Right renal cortex interstitium (tissue), 3 donors: ENCODE measurements around the gene VAT1. TPM values are rescaled to one million over a fixed set of nuclear protein-coding genes. Genes with fewer than 3 reads are reported as not detected.
"Not testable (repeated sequence)": the region's sequence is repeated elsewhere in the genome, so short reads cannot be mapped to it uniquely, and the experiment has no call there.

Experiments used
- DNase-seq, 3 donors: peaks; one replicate each; pipeline ENCODE4 v3.0.0-alpha.2; 2013; ENCODE audit warnings: low read depth in 3 of 3, low spot score in 2 of 3
- polyA plus RNA-seq, 3 donors: library from polyadenylated mRNA; unstranded; fragments of 120-200 nt; gene quantifications; one replicate each; pipeline ENCODE4 v1.2.1, GENCODE V29; 2013; ENCODE audit not compliant: insufficient read length in 3 of 3

VAT1 gene
- polyA plus RNA-seq, 3 donors, result 125 to 133 (median 133) TPM

DNA sequence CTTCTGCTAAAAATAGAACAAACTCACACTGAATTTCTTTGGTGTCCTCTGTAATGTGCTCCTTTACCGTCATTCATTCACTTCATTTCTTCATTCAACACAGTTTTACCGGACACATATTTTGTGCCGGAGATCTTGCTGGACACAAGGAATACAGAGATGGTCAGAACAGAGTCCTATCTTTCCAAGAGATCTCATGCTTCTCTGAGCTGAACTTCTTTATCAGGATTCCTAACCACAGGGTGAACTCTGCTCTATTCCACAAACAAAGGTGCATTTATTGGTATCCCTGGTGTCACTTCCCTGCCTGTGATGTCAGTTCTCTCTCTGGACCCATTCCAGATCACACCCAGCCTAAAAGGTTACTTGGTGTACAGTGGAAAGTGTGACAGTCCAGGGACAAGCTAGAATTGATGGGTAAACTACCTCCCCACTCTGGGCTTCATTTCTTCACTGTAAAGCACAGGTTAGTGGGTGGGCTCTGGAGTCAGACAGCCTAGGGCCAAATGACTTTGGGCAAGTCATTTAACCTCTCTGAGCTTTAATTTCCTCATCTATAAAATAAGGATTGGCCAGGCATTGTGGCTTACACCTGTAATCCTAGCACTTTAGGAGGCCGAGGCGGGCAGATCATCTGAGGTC lies 11.4 kb downstream of the VAT1 start:
- no peak for DNase-seq

DNA sequence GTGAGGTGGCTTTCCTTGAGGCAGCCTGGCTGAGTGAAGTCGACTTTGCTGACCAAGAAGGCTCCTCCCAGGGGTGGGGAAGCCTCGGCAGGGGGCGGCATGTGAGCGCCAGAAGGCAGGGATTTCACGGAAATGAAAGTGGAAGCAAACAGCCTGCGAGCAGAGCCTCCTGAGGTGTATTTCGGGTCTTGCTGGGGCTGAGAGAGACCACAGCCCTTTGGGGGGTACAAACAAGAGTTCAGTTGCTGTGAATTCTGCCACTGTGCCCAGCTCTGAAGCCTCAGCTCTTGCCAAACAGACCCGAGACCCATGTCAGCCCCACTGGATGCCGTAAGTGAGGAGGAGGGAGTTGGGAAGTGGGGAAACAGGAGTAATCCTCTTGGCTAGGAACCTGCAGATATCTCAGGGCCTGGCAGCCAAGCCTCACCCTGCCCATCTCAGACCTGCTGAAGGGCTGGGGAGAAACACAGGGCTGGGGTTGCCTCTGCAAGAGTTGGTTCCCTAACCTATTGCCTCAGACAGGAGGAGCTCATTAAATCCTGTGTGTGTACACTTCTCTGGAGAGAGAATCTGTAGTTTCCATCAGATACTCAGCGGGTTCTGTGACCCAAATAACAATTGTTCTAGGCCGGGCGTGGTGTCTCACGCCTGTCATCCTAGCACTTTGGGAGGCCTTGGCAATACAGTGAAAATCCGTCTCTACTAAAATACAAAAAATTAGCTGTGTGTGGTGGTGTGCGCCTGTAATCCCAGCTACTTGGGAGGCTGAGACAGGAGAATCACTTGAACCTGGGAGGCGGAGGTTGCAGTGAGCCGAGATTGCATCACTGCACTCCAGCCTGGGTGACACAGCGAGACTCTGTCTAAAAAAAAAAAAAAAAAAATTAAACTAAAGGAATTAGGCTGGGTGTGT lies 15.3 kb downstream of the VAT1 start, which contains the start of gene IFI35:
TSS of gene IFI35 (plus strand) at position 146 of the 913 bp plus-strand sequence. CDS start at position 310, 164 bp downstream.
- peak in 1 of 3 donors; percentile 39 for DNase-seq

DNA sequence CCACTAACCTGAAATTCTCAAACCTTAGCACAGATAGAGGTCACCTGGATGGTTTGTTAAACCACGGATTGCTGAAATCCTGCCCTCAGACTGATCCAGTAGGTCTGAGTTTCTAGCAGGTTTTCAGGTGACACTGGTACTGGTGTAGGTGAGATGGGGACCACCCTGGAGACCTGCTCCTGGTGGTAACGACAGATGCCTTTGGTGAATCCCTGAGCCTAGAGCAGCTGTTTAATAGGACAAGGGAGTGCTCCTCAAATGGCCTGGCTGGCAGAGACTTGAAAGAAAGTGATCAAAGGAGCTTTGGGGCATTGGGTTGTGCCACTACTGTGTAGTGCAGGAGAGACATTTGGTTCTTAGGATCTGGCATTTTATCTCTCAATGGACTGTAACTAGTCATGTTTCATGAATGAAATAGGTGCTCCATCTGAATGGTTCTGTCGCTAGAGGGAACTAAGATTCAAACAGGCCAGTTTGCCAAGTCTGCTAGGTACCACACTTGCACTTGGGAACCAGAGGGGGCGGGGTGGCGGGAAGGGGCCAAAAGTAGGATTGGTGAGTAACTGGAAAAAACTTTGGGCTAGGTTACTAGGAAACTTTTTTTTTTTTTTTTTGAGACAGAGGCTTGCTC lies 18.5 kb downstream of the VAT1 start:
- DNase-seq, result no peak

DNA sequence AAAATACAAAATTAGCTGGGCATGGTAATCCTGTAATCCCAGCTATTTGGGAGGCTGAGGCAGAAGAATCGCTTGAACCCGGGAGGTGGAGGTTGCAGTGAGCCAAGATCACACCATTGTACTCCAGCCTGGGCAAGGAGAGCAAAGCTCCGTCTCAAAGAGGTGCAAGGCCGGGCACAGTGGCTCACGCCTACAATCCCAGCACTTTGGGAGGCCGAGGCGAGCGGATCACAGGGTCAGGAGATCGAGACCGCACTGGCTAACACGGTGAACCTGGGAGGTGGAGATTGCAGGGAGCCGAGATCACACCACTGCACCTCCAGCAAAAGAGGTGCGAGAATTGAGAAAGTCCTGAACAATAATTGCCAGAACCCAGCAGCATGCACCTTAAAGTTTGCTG lies 21.3 kb downstream of the VAT1 start:
- not testable (repeated sequence) for DNase-seq

GRCh38 chr17:42999003-42999525 lies 23.1 kb downstream of the VAT1 start:
- no peak for DNase-seq

- peak; percentile 99 to 100 (median 100) for DNase-seq
These were observed 23.9 kb downstream of the VAT1 start, which contains the start of gene RPL27 for GRCh38 chr17:42997984-42998938. Gene RPL27, plus strand, starts transcription at chr17:42998419. Its CDS starts 332 bp downstream, at chr17:42998751.

GRCh38 chr17:42997390-42997983 lies 24.7 kb downstream of the VAT1 start:
- no peak for DNase-seq

- DNase-seq, result not testable (repeated sequence)
These were observed 28.3 kb downstream of the VAT1 start for GRCh38 chr17:42993913-42994312.

DNA sequence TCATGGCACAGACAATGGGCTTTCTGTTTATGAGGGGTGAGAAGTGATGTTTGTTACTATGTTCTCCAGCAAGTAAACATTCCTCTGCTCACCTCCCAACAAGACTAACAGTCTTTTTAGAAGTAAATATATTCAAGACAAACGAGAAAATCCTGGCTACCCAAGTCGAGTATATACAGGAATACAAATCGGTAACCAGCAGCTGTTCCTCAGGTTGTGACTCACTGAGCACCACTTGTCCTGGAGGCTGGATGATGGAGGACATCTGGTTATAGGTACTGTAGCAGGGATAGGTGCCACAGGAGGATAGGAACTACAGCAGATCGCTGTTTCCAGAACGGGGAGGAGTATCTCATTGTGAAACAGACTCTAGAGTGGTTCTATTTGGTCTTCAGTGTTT lies 29.3 kb downstream of the VAT1 start:
- no peak for DNase-seq

DNA sequence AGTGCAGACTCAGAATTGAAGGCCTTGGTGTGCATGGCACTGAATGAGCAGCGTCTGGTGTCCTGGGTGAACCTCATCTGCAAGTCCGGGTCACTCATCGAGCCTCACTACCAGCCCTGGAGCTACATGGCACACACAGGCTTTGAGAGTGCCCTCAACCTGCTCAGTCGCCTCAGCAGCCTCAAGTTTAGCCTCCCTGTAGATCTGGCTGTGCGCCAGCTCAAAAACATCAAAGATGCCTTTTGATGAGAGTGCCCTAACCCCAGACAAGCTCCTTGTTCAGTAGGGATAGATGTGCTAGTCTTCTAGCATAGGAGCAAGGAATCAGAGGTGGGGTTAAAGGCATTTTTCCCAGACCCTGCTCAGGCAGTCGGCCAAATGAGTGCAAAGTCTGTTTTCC lies 30.7 kb downstream of the VAT1 start:
- no peak for DNase-seq

GRCh38 chr17:42989726-42990652 lies 32.2 kb downstream of the VAT1 start:
- DNase-seq, result no peak

- no peak for DNase-seq
These were observed 33.0 kb downstream of the VAT1 start for GRCh38 chr17:42989141-42989540.

DNA sequence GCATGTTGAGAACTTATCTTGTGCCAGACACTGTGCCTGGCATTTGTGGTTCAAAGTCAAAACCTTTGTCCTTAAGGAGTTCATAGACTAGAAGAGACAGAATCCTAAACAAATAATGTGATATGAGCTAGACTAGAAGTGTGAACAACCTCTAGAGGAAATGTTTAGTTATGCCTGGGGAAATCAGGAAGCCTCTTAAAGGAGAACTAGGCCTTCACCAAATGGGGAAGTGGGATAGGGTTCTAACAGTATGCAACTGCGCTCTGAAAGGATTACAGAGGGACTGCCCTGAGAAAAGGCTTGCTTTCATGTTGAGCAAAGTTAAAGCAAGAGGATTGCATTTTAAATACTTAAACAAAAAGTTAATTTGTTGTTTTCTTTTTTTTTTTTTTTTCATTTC lies 37.0 kb downstream of the VAT1 start:
- no peak for DNase-seq

DNA sequence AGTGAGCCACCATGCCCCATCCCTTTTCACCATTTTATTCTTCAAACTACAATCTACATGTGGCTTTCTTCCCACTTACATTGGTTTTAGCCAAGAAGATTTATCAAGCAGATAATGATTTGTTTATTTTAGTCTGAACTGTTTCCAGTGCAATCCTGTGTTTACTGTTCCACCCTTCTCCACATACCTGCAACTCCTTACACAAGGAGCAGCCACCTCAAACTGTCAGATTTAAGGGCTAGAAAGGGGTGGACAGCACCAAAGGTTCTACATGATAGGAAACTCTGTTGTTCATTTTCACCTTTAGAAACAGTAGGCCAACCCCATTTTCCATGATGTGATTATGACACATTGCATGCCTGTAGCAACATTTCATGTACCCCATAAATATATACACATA lies 39.9 kb downstream of the VAT1 start:
- DNase-seq, result no peak

DNA sequence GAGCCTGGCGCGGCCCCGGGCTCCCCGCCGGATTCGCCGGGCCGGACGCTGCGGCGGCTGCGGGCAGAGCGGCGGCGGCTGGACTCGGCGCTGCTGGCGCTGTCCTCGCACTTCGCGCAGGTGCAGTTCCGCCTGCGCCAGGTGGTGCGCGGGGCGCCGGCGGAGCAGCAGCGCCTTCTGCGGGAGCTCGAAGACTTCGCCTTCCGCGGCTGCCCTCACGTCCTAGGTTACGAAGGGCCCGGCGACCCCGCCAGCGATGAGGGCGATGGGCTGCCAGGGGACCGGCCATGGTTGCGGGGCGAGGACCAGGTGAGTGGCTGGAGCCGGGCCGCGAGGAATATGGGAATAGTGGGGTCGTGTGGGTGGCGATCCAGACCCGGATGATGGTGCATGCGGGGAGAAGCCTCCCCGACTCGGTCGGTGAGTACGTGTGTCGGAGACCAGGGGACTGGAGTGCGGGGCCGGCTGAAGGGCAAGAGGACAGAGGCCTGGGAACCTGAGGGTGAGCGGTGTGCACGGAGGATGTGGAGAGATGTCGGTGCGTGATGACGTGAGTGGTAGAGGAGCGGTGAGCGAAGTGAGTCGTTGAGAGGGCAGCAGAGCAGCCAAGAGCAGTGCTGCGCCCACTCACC lies 41.3 kb downstream of the VAT1 start:
- DNase-seq, result no peak

- DNase-seq, result peak; percentile 75 to 84 (median 76)
These were observed 41.9 kb downstream of the VAT1 start, which contains the start of gene RUNDC1 for GRCh38 chr17:42980274-42980765. Gene RUNDC1, plus strand, starts transcription at chr17:42980565. Its CDS starts 12 bp downstream, at chr17:42980577.

DNA sequence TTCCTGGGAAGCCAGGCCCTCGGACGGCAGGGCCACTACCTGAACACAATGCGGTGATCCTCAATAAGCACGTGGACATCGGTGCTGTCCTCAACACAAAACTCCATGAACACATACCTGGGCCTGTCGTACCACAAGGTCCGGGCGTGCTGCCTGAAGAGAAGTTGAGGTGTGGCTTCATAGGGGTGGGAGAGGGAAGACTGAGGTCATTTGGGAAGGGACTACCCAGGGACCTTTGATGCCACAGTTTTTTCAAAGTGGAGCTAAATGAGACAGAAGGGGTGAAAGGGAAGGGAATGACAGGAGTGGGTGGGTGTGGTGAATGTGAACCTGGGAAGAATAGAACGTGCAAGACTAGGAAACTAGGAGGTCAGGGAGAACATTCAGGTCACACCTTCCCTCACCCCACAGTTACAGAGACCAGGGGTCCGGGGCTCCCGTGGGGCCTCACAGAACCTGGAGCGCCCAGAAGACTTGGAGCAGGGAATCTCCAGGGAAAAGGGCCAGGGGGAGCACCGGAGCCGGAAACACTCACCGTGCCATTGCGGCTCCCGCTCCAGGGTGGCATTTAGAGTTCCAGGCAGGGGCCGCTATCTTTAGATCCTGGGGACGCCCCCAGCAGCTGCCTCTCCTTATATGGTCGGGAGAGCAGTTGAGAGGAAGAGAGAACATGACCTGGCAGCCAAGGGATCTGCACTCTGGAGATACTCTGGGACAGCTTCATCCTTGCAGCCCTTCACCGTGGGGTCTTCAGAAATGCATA lies 42.5 kb downstream of the VAT1 start, which contains the start of gene PTGES3L:
TSS of gene PTGES3L (minus strand) at position 570 of the 763 bp plus-strand sequence. CDS start at position 543, 27 bp downstream.
- DNase-seq, result no peak
